Panc1 (cell line): ENCODE measurements around the gene HNRNPU. TPM values are rescaled to one million over a fixed set of nuclear protein-coding genes. Genes with fewer than 3 reads are reported as not detected.

Experiments
- ATAC-seq: fragments of 200-7000 bp; cut with Tn5 transposase; 2 replicates; pipeline ENCODE4 v1.9.1; 2020; ENCODE audit warnings: mild to moderate bottlenecking, moderate library complexity
- BruUV-seq: library from RNA; stranded (reverse); fragments of 400-500 nt; replicated peaks from 2 replicates; lab custom pipeline; 2021; lab: Mats Ljungman, UMichigan
- CTCF ChIA-PET: fragments of 300-600 bp; sonication (Branson Sonifier 250); formaldehyde crosslinking; loops from one replicate; lab custom pipeline; 2022; ENCODE audit warnings: antibody characterized with exemption; lab: Charles Lee
- POLR2A ChIA-PET: fragments of 300-600 bp; sonication (Branson Sonifier 250); formaldehyde crosslinking; loops from one replicate; lab custom pipeline; 2022; ENCODE audit warnings: antibody characterized with exemption; lab: Charles Lee
- DNase-seq: peaks from one replicate; pipeline ENCODE4 v3.0.0-alpha.2; 2010; ENCODE audit warnings: low read depth, low spot score
- H3K27ac ChIP-seq: 2 replicates; pipeline ENCODE4 v1.5.1; 2011; ENCODE audit warnings: mild to moderate bottlenecking, low read length, inconsistent platforms
- H3K27me3 ChIP-seq: fragments of 200-500 bp; sonication (Bioruptor generic); 2 replicates; pipeline ENCODE4 v1.6.0; 2014; ENCODE audit warnings: low read length, inconsistent platforms; ENCODE audit not compliant: control insufficient read depth, insufficient read depth
- H3K36me3 ChIP-seq: fragments of 200-500 bp; sonication (Bioruptor generic); 2 replicates; pipeline ENCODE4 v1.5.1; 2014; ENCODE audit warnings: inconsistent platforms, mild to moderate bottlenecking, low read length, moderate library complexity; ENCODE audit not compliant: control insufficient read depth, insufficient read depth
- H3K4me1 ChIP-seq: 2 replicates; pipeline ENCODE4 v1.5.1; 2011; ENCODE audit warnings: inconsistent platforms, mild to moderate bottlenecking, low read length, moderate library complexity; ENCODE audit not compliant: control insufficient read depth, insufficient read depth
- H3K4me3 ChIP-seq, 2 experiments: 2 replicates each; pipeline ENCODE4 v1.5.1; 2011 to 2012; ENCODE audit warnings: low read depth in 2 of 2, low read length in 2 of 2, mild to moderate bottlenecking in 2 of 2, inconsistent platforms in 1 of 2, moderate library complexity in 1 of 2
- H3K9me3 ChIP-seq: fragments of 200-500 bp; sonication (Bioruptor generic); 2 replicates; pipeline ENCODE4 v1.5.1; 2014; ENCODE audit warnings: low read depth, mild to moderate bottlenecking, inconsistent platforms, low read length, moderate library complexity; ENCODE audit not compliant: control insufficient read depth, insufficient read depth
- CTCF ChIP-seq: fragments of 450-650 bp; IDR thresholded peaks from 2 replicates; pipeline ENCODE4 v1.5.1; 2017; ENCODE audit warnings: mild to moderate bottlenecking
- POLR2AphosphoS5 ChIP-seq: IDR thresholded peaks from 2 replicates; pipeline ENCODE4 v1.6.1; 2012; ENCODE audit warnings: mild to moderate bottlenecking, low read depth, low read length, moderate library complexity
- REST ChIP-seq, 2 experiments: IDR thresholded peaks; 2 replicates each; pipeline ENCODE4 v1.6.1; 2011 to 2012; ENCODE audit warnings: low read depth in 2 of 2, control low read depth in 1 of 2, low read length in 1 of 2, mild to moderate bottlenecking in 1 of 2, moderate library complexity in 1 of 2; ENCODE audit not compliant: insufficient read depth in 1 of 2
- SIN3A ChIP-seq: IDR thresholded peaks from 2 replicates; pipeline ENCODE4 v1.6.1; 2012; ENCODE audit warnings: low read depth, mild to moderate bottlenecking, low read length, moderate library complexity, borderline replicate concordance; ENCODE audit not compliant: insufficient read depth
- TCF7L2 ChIP-seq: IDR thresholded peaks from 2 replicates; pipeline ENCODE4 v1.6.1; 2011; ENCODE audit warnings: mild to moderate bottlenecking, low read depth, low read length, inconsistent platforms
- in situ Hi-C: cut with HindIII; loops from 2 replicates; pipeline ENCODE4 v1.10.0; 2016; ENCODE audit warnings: low sequenced_read_pairs, low pct_unique_long_range_greater_than_20kb
- intact Hi-C: fragments of 100-400 bp; cut with micrococcal nuclease; formaldehyde crosslinking; loops from one replicate; pipeline ENCODE4 v1.10.0; 2022; ENCODE audit not compliant: unreplicated experiment
- total RNA-seq: library from RNA; stranded (reverse); gene quantifications from one replicate; pipeline ENCODE4 v1.2.1, GENCODE V29; 2021; ENCODE audit not compliant: unreplicated experiment

HNRNPU gene
- total RNA-seq, 1 experiment from 2014 or later, result 361 TPM

GRCh38 chr1:244836135-244836521 lies 28.2 kb downstream of the HNRNPU start:
- intact Hi-C loops, result loop anchor here (5.0 kb wide), 1 partner anchor 206 kb away; no protein-coding TSS in a partner anchor
- ChIA-PET POLR2A (interaction anchor here (0.8 to 1.0 kb wide), 3 partner anchors 11 to 231 kb away, joined by 3 to 5 read pairs (median 4); partner anchors contain the start of gene HNRNPU), CTCF (no interaction called here)
- Histone ChIP-seq H3K27ac (peak overlapping the region; percentile 95), H3K27me3 (no peaks in the 10 kb centered on the region), H3K9me3 (no peaks in the 10 kb centered on the region), H3K36me3 (peaks cover 11% of the 10 kb centered on the region), H3K4me1 (peaks cover 44% of the 10 kb centered on the region), H3K4me3 (peak overlapping the region; percentile 67 to 96)
- peak; percentile 36 for DNase-seq
- in situ Hi-C loops, result no loop called here
- ATAC-seq, result peak; percentile 7; the same call in 1 of the 2 replicates
- TSS peak; percentile 79 for BruUV-seq
- TF ChIP-seq TCF7L2 (no peak), SIN3A (no peak), POLR2AphosphoS5 (peak; percentile 68; the same call in 1 of the 2 replicates), CTCF (no peak), REST (IDR thresholded peaks at IDR 0.05; ENCODE audit: insufficient read depth in 1 of 2, low read depth in 2 of 2, low read length in 1 of 2) (no peak)

- peaks cover 11% of the 10 kb centered on the region for H3K36me3 ChIP-seq
- intact Hi-C loops, result loop anchor here (5.0 kb wide), 1 partner anchor 207 kb away; no protein-coding TSS in a partner anchor
- no peaks in the 10 kb centered on the region for H3K9me3 ChIP-seq
- POLR2A ChIA-PET, result interaction anchor here (0.5 to 1.0 kb wide), 5 partner anchors 12 to 453 kb away, joined by 3 to 11 read pairs (median 4); partner anchors contain the start of gene HNRNPU
- in situ Hi-C loops, result no loop called here
- H3K27me3 ChIP-seq, result no peaks in the 10 kb centered on the region
- peak; percentile 80 for ATAC-seq
- CTCF ChIA-PET, result no interaction called here
- H3K4me1 ChIP-seq, result peaks cover 38% of the 10 kb centered on the region
- peak; percentile 50 for DNase-seq
- BruUV-seq, result no TSS peak
- peak within 1 kb of the TSS; percentile 100 for H3K27ac ChIP-seq
- peak within 1 kb of the TSS; percentile 67 to 96 for H3K4me3 ChIP-seq
- no peak for TF ChIP-seq REST (IDR thresholded peaks at IDR 0.05; ENCODE audit: insufficient read depth in 1 of 2, low read depth in 2 of 2, low read length in 1 of 2)
- no peak for TF ChIP-seq CTCF
- TF ChIP-seq SIN3A, result peak; percentile 72; the same call in 1 of the 2 replicates
- TF ChIP-seq TCF7L2, result no peak
- TF ChIP-seq POLR2AphosphoS5, result peak; percentile 86
These were observed 28.8 kb downstream of the HNRNPU start, which contains the start of gene COX20 for GRCh38 chr1:244835276-244836134. COX20 (plus strand) TSS chr1:244835658; CDS start chr1:244835715, 57 bp downstream.
